Astrocyte of the cerebellum (primary cell): ENCODE data around the gene CTNNA2.

ENCODE experiments used
- DNase-seq: peaks from one replicate; pipeline ENCODE4 v3.0.0-alpha.2; 2011; ENCODE audit warnings: low read depth
- H3K4me3 ChIP-seq: 2 replicates; pipeline ENCODE4 v1.5.1; 2011; ENCODE audit warnings: mild to moderate bottlenecking, low read depth, low read length, moderate library complexity
- CTCF ChIP-seq: IDR thresholded peaks from 2 replicates; pipeline ENCODE4 v1.5.1; 2012; ENCODE audit warnings: low read length, low read depth, moderate library complexity, mild to moderate bottlenecking; ENCODE audit errors: missing control alignments
- in situ Hi-C: cut with HindIII; loops from 2 replicates; pipeline ENCODE4 v1.10.0; 2017; ENCODE audit warnings: low sequenced_read_pairs

The CTNNA2 gene

GRCh38 chr2:79944205-79944604 lies 431.4 kb downstream of the CTNNA2 start:
- no peak for DNase-seq
- no peak for TF ChIP-seq CTCF
- in situ Hi-C loops: no loop called here
- H3K4me3 ChIP-seq: no peak overlapping the region

GRCh38 chr2:79945653-79946445 lies 433.0 kb downstream of the CTNNA2 start:
- no peak for TF ChIP-seq CTCF
- DNase-seq: no peak
- in situ Hi-C loops: no loop called here
- H3K4me3 ChIP-seq: no peak overlapping the region

- in situ Hi-C loops: no loop called here
- no peak overlapping the region for H3K4me3 ChIP-seq
- DNase-seq: no peak
- no peak for TF ChIP-seq CTCF
Observed at GRCh38 chr2:79947751-79948150, 434.9 kb downstream of the CTNNA2 start.

- TF ChIP-seq CTCF: no peak
- H3K4me3 ChIP-seq: no peak overlapping the region
- DNase-seq: no peak
- in situ Hi-C loops: no loop called here
Observed at GRCh38 chr2:79950526-79950925, 437.7 kb downstream of the CTNNA2 start.

- in situ Hi-C loops: no loop called here
- no peak for DNase-seq
- no peak for TF ChIP-seq CTCF
- H3K4me3 ChIP-seq: no peak overlapping the region
Observed at GRCh38 chr2:79952616-79953015, 439.8 kb downstream of the CTNNA2 start.

GRCh38 chr2:79960035-79960434 lies 447.2 kb downstream of the CTNNA2 start:
- in situ Hi-C loops: no loop called here
- TF ChIP-seq CTCF: no peak
- no peak overlapping the region for H3K4me3 ChIP-seq
- no peak for DNase-seq
